ENCODE measurements around the gene CSN1S1. TPM values are rescaled to one million over a fixed set of nuclear protein-coding genes. Genes with fewer than 3 reads are reported as not detected.
"Not testable (repeated sequence)": the region's sequence is repeated elsewhere in the genome, so short reads cannot be mapped to it uniquely, and the experiment has no call there.

Gene CSN1S1
- not detected in 2 replicates for total RNA-seq (2014; rRNA removed; shearing (Covaris generic))

- H3K4me1 ChIP-seq, result no peaks in the 10 kb centered on the region
- H3K27me3 ChIP-seq, result no peaks in the 10 kb centered on the region
- H3K4me3 ChIP-seq, result no peak within 1 kb of the TSS
- no peaks in the 10 kb centered on the region for H3K9me3 ChIP-seq (replicated peaks)
- no peak within 1 kb of the TSS for H3K27ac ChIP-seq
- H3K36me3 ChIP-seq, result no peaks in the 10 kb centered on the region
- DNase-seq, result no peak
Measured at GRCh38 chr4:69930768-69931167, at the start of gene CSN1S1. Gene CSN1S1 (plus strand): TSS chr4:69931068. CDS start chr4:69932556, 1,488 bp downstream.

- no peak overlapping the region for H3K27ac ChIP-seq
- H3K27me3 ChIP-seq, result no peaks in the 10 kb centered on the region
- no peaks in the 10 kb centered on the region for H3K9me3 ChIP-seq (replicated peaks)
- H3K4me3 ChIP-seq, result no peak overlapping the region
- H3K4me1 ChIP-seq, result no peaks in the 10 kb centered on the region
- peak; percentile 13 to 57 for DNase-seq
- no peaks in the 10 kb centered on the region for H3K36me3 ChIP-seq
Measured at GRCh38 chr4:69881173-69881773, 49.6 kb upstream of the CSN1S1 start.

GRCh38 chr4:69882150-69882549 is 48.7 kb upstream of the CSN1S1 start:
- Histone ChIP-seq H3K27ac (no peak overlapping the region), H3K9me3 (replicated peaks) (no peaks in the 10 kb centered on the region), H3K27me3 (no peaks in the 10 kb centered on the region), H3K36me3 (no peaks in the 10 kb centered on the region), H3K4me3 (no peak overlapping the region), H3K4me1 (no peaks in the 10 kb centered on the region)
- no peak for DNase-seq

- Histone ChIP-seq H3K36me3 (no peaks in the 10 kb centered on the region), H3K27ac (no peak overlapping the region), H3K9me3 (replicated peaks) (no peaks in the 10 kb centered on the region), H3K27me3 (no peaks in the 10 kb centered on the region), H3K4me3 (no peak overlapping the region), H3K4me1 (no peaks in the 10 kb centered on the region)
- no peak for DNase-seq
Measured at GRCh38 chr4:69888336-69888735, 42.5 kb upstream of the CSN1S1 start.

- no peaks in the 10 kb centered on the region for H3K36me3 ChIP-seq
- no peaks in the 10 kb centered on the region for H3K9me3 ChIP-seq (replicated peaks)
- no peak overlapping the region for H3K27ac ChIP-seq
- DNase-seq, result no peak
- no peak overlapping the region for H3K4me3 ChIP-seq
- H3K27me3 ChIP-seq, result no peaks in the 10 kb centered on the region
- no peaks in the 10 kb centered on the region for H3K4me1 ChIP-seq
Measured at GRCh38 chr4:69894186-69894585, 36.7 kb upstream of the CSN1S1 start.

GRCh38 chr4:69894721-69895120 is 36.1 kb upstream of the CSN1S1 start:
- no peak overlapping the region for H3K4me3 ChIP-seq
- H3K27ac ChIP-seq, result no peak overlapping the region
- no peaks in the 10 kb centered on the region for H3K9me3 ChIP-seq (replicated peaks)
- no peak for DNase-seq
- no peaks in the 10 kb centered on the region for H3K27me3 ChIP-seq
- no peaks in the 10 kb centered on the region for H3K36me3 ChIP-seq
- no peaks in the 10 kb centered on the region for H3K4me1 ChIP-seq

GRCh38 chr4:69896530-69897116 is 34.2 kb upstream of the CSN1S1 start:
- H3K4me3 ChIP-seq, result no peak overlapping the region
- H3K27me3 ChIP-seq, result no peaks in the 10 kb centered on the region
- H3K27ac ChIP-seq, result no peak overlapping the region
- H3K4me1 ChIP-seq, result no peaks in the 10 kb centered on the region
- peak in 1 of 2 experiments; percentile 18 for DNase-seq
- H3K36me3 ChIP-seq, result no peaks in the 10 kb centered on the region
- no peaks in the 10 kb centered on the region for H3K9me3 ChIP-seq (replicated peaks)

- Histone ChIP-seq H3K27me3 (no peaks in the 10 kb centered on the region), H3K27ac (no peak overlapping the region), H3K4me3 (no peak overlapping the region), H3K9me3 (replicated peaks) (no peaks in the 10 kb centered on the region), H3K4me1 (no peaks in the 10 kb centered on the region), H3K36me3 (no peaks in the 10 kb centered on the region)
- DNase-seq, result no peak
Measured at GRCh38 chr4:69907151-69907550, 23.7 kb upstream of the CSN1S1 start.

- no peaks in the 10 kb centered on the region for H3K4me1 ChIP-seq
- H3K27ac ChIP-seq, result no peak overlapping the region
Measured at GRCh38 chr4:69909195-69909594, 21.7 kb upstream of the CSN1S1 start.

GRCh38 chr4:69910016-69910782 is 20.7 kb upstream of the CSN1S1 start:
- DNase-seq, result no peak
- Histone ChIP-seq H3K36me3 (no peaks in the 10 kb centered on the region), H3K9me3 (replicated peaks) (no peaks in the 10 kb centered on the region), H3K27ac (no peak overlapping the region), H3K4me1 (no peaks in the 10 kb centered on the region), H3K4me3 (no peak overlapping the region), H3K27me3 (no peaks in the 10 kb centered on the region)

More at GRCh38 chr4:69909195-69909594, 21.7 kb upstream of the CSN1S1 start:
- no peaks in the 10 kb centered on the region for H3K9me3 ChIP-seq (replicated peaks)
- H3K36me3 ChIP-seq, result no peaks in the 10 kb centered on the region
- DNase-seq, result no peak
- H3K4me3 ChIP-seq, result no peak overlapping the region
- no peaks in the 10 kb centered on the region for H3K27me3 ChIP-seq

- H3K9me3 ChIP-seq (replicated peaks), result no peaks in the 10 kb centered on the region
- no peaks in the 10 kb centered on the region for H3K36me3 ChIP-seq
- no peak overlapping the region for H3K27ac ChIP-seq
- H3K4me1 ChIP-seq, result no peaks in the 10 kb centered on the region
- H3K27me3 ChIP-seq, result no peaks in the 10 kb centered on the region
- H3K4me3 ChIP-seq, result no peak overlapping the region
- no peak for DNase-seq
Measured at GRCh38 chr4:69920874-69921273, 10.0 kb upstream of the CSN1S1 start.

- H3K4me1 ChIP-seq; DNase-seq; H3K4me3 ChIP-seq; H3K27me3 ChIP-seq; H3K27ac ChIP-seq; H3K9me3 ChIP-seq (replicated peaks); H3K36me3 ChIP-seq: not testable (repeated sequence)
Measured at GRCh38 chr4:69923782-69924410, 7.0 kb upstream of the CSN1S1 start.

GRCh38 chr4:69934150-69934549 is 3.3 kb downstream of the CSN1S1 start:
- Histone ChIP-seq H3K4me1 (no peaks in the 10 kb centered on the region), H3K9me3 (replicated peaks) (no peaks in the 10 kb centered on the region), H3K27me3 (no peaks in the 10 kb centered on the region), H3K4me3 (no peak overlapping the region), H3K27ac (no peak overlapping the region), H3K36me3 (no peaks in the 10 kb centered on the region)
- DNase-seq, result no peak

GRCh38 chr4:69936566-69936965 is 5.7 kb downstream of the CSN1S1 start:
- no peaks in the 10 kb centered on the region for H3K4me1 ChIP-seq
- H3K9me3 ChIP-seq (replicated peaks), result no peaks in the 10 kb centered on the region
- DNase-seq, result no peak
- no peak overlapping the region for H3K27ac ChIP-seq
- no peaks in the 10 kb centered on the region for H3K27me3 ChIP-seq
- H3K36me3 ChIP-seq, result no peaks in the 10 kb centered on the region
- H3K4me3 ChIP-seq, result no peak overlapping the region

GRCh38 chr4:69951602-69952001 is 20.7 kb downstream of the CSN1S1 start:
- no peaks in the 10 kb centered on the region for H3K27me3 ChIP-seq
- H3K27ac ChIP-seq, result no peak overlapping the region
- H3K36me3 ChIP-seq, result no peaks in the 10 kb centered on the region
- H3K4me1 ChIP-seq, result peaks cover 8% of the 10 kb centered on the region; the same call in 1 of the 2 replicates
- no peak overlapping the region for H3K4me3 ChIP-seq
- no peaks in the 10 kb centered on the region for H3K9me3 ChIP-seq (replicated peaks)
- DNase-seq, result no peak

Measured in SJCRH30 (cell line).